ENCODE measurements around the gene C1QA.
"Not testable (repeated sequence)": the region's sequence is repeated elsewhere in the genome, so short reads cannot be mapped to it uniquely, and the experiment has no call there.

C1QA gene

GRCh38 chr1:22641247-22641646, 4.8 kb downstream of the C1QA start:
- no peak for DNase-seq

- DNase-seq = peak in 49 of 51 donors; percentile 11 to 84 (median 59)
Measured at GRCh38 chr1:22641906-22642636, 5.6 kb downstream of the C1QA start.

- peak in 23 of 51 donors; percentile 6 to 53 (median 25) for DNase-seq
Measured at GRCh38 chr1:22643381-22643780, 7.0 kb downstream of the C1QA start, which contains the start of gene C1QC. Gene C1QC, plus strand, starts transcription at chr1:22643633. Its CDS starts 391 bp downstream, at chr1:22644024.

- DNase-seq = no peak
Measured at GRCh38 chr1:22643928-22644327, 7.5 kb downstream of the C1QA start.

GRCh38 chr1:22645931-22646330, 9.5 kb downstream of the C1QA start:
- no peak for DNase-seq

- DNase-seq = no peak
Measured at GRCh38 chr1:22646384-22646783, 10.0 kb downstream of the C1QA start.

GRCh38 chr1:22650089-22650693, 13.8 kb downstream of the C1QA start:
- DNase-seq = no peak

- peak in 1 of 51 donors; percentile 33 for DNase-seq
Measured at GRCh38 chr1:22651941-22652856, 15.8 kb downstream of the C1QA start.

GRCh38 chr1:22652881-22653316, 16.5 kb downstream of the C1QA start, which contains the start of gene C1QB:
Gene C1QB, plus strand, starts transcription at chr1:22653236. Its CDS starts 6,227 bp downstream, at chr1:22659463.
- DNase-seq = peak in 33 of 51 donors; percentile 7 to 66 (median 31)

GRCh38 chr1:22654692-22655091, 18.3 kb downstream of the C1QA start:
- no peak for DNase-seq

GRCh38 chr1:22658385-22659163, 22.1 kb downstream of the C1QA start:
- DNase-seq = no peak

- no peak for DNase-seq
Measured at GRCh38 chr1:22660716-22661241, 24.4 kb downstream of the C1QA start.

- no peak for DNase-seq
Measured at GRCh38 chr1:22661880-22662279, 25.5 kb downstream of the C1QA start.

GRCh38 chr1:22662318-22662717, 25.9 kb downstream of the C1QA start:
- DNase-seq = peak in 24 of 51 donors; percentile 16 to 63 (median 29)

GRCh38 chr1:22662986-22663408, 26.6 kb downstream of the C1QA start:
- no peak for DNase-seq

GRCh38 chr1:22665752-22666151, 29.3 kb downstream of the C1QA start:
- DNase-seq = peak in 18 of 51 donors; percentile 7 to 41 (median 16)

- DNase-seq = no peak
Measured at GRCh38 chr1:22666412-22666811, 30.0 kb downstream of the C1QA start.

- not testable (repeated sequence) for DNase-seq
Measured at GRCh38 chr1:22668840-22669239, 32.4 kb downstream of the C1QA start.

- DNase-seq = no peak
Measured at GRCh38 chr1:22670352-22670975, 34.0 kb downstream of the C1QA start.

- no peak for DNase-seq
Measured at GRCh38 chr1:22671999-22672398, 35.6 kb downstream of the C1QA start.
